GM12874 (cell line): ENCODE results near the gene KIAA2012.

ENCODE experiments used
- CTCF ChIP-seq: IDR thresholded peaks from 2 replicates; pipeline ENCODE4 v1.5.1; 2011; ENCODE audit warnings: low read depth, mild to moderate bottlenecking, control low read depth, low read length, moderate library complexity; ENCODE audit not compliant: insufficient read depth

Gene KIAA2012

GRCh38 chr2:202046572-202046971 is 26.5 kb upstream of the KIAA2012 start:
- no peak for TF ChIP-seq CTCF

- TF ChIP-seq CTCF: no peak
These were observed 23.8 kb upstream of the KIAA2012 start for GRCh38 chr2:202049092-202049728.

GRCh38 chr2:202049840-202050239 is 23.2 kb upstream of the KIAA2012 start:
- no peak for TF ChIP-seq CTCF

GRCh38 chr2:202050652-202051051 is 22.4 kb upstream of the KIAA2012 start:
- TF ChIP-seq CTCF: no peak

- no peak for TF ChIP-seq CTCF
These were observed 21.4 kb upstream of the KIAA2012 start for GRCh38 chr2:202051499-202052161.

GRCh38 chr2:202052235-202052634 is 20.8 kb upstream of the KIAA2012 start:
- no peak for TF ChIP-seq CTCF

GRCh38 chr2:202054679-202055078 is 18.4 kb upstream of the KIAA2012 start:
- no peak for TF ChIP-seq CTCF
